CD14-positive monocyte (primary cell): ENCODE results near the gene KDM4C. TPM values are rescaled to one million over a fixed set of nuclear protein-coding genes. Genes with fewer than 3 reads are reported as not detected.

ENCODE experiments used
- DNase-seq, 3 donors: peaks; one replicate each; pipeline ENCODE4 v3.0.0-alpha.2; 2011 to 2022
- H2AFZ ChIP-seq: 2 replicates; pipeline ENCODE4 v1.6.0; 2012; ENCODE audit warnings: mild to moderate bottlenecking, low read depth, low read length, inconsistent platforms; ENCODE audit not compliant: insufficient read depth, poor library complexity, severe bottlenecking
- H3K27ac ChIP-seq, 2 donors: 1 replicate in 1 of 2; 2 replicates in 1 of 2; pipeline ENCODE4 v1.5.1; 2012 to 2013; ENCODE audit warnings: low read length in 2 of 2, control low read depth in 1 of 2, inconsistent platforms in 1 of 2, low read depth in 1 of 2, mild to moderate bottlenecking in 1 of 2
- H3K27me3 ChIP-seq, 2 donors: one replicate each; pipeline versions ENCODE4 v1.6.0 to v1.6.1; 2011 to 2013; ENCODE audit warnings: low read length in 2 of 2; ENCODE audit not compliant: control insufficient read depth in 2 of 2, insufficient read depth in 2 of 2
- H3K36me3 ChIP-seq, 2 donors: replicated peaks in 1 of 2; 1 replicate in 1 of 2; 2 replicates in 1 of 2; pipeline versions ENCODE4 v1.5.1 to v1.6.1; 2012 to 2013; ENCODE audit warnings: low read length in 2 of 2, control low read depth in 1 of 2, inconsistent platforms in 1 of 2, mild to moderate bottlenecking in 1 of 2; ENCODE audit not compliant: insufficient read depth in 2 of 2, control insufficient read depth in 1 of 2
- H3K4me1 ChIP-seq, 2 donors: 1 replicate in 1 of 2; 2 replicates in 1 of 2; pipeline versions ENCODE4 v1.5.1 to v1.6.1; 2012 to 2013; ENCODE audit warnings: low read length in 2 of 2, control low read depth in 1 of 2, inconsistent platforms in 1 of 2, mild to moderate bottlenecking in 1 of 2, moderate library complexity in 1 of 2; ENCODE audit not compliant: insufficient read depth in 2 of 2, control insufficient read depth in 1 of 2
- H3K4me2 ChIP-seq: replicated peaks from 2 replicates; pipeline ENCODE3; 2012; ENCODE audit warnings: low read length, moderate library complexity, mild to moderate bottlenecking; ENCODE audit not compliant: poor library complexity, severe bottlenecking; ENCODE audit errors: extremely low read depth
- H3K4me3 ChIP-seq, 3 experiments: fragments of 200-600 bp in 1 of 3; sonication (generic) in 1 of 3; replicated peaks in 1 of 3; 1 replicate in 2 of 3; 2 replicates in 1 of 3; pipeline ENCODE4 v1.5.1; 2011 to 2013; ENCODE audit warnings: low read length in 3 of 3, mild to moderate bottlenecking in 3 of 3, control low read depth in 2 of 3, low read depth in 2 of 3, inconsistent platforms in 1 of 3, moderate library complexity in 1 of 3
- H3K79me2 ChIP-seq: 2 replicates; pipeline ENCODE4 v1.6.0; 2012; ENCODE audit warnings: mild to moderate bottlenecking, control low read depth, inconsistent platforms, low read length, moderate library complexity; ENCODE audit not compliant: insufficient read depth
- H3K9ac ChIP-seq: 2 replicates; pipeline ENCODE4 v1.6.0; 2017; ENCODE audit warnings: low read length, mild to moderate bottlenecking; ENCODE audit not compliant: insufficient read depth, poor library complexity, severe bottlenecking
- H3K9me3 ChIP-seq, 2 donors: replicated peaks in 1 of 2; 1 replicate in 1 of 2; 2 replicates in 1 of 2; pipeline versions ENCODE4 v1.5.1 to v1.6.1; 2012 to 2013; ENCODE audit warnings: low read length in 2 of 2, control low read depth in 1 of 2; ENCODE audit not compliant: control insufficient read depth in 1 of 2, insufficient read depth in 1 of 2
- H4K20me1 ChIP-seq: 2 replicates; pipeline ENCODE4 v1.6.0; 2012; ENCODE audit warnings: mild to moderate bottlenecking, low read length, control low read depth, moderate library complexity; ENCODE audit not compliant: insufficient read depth
- H3K27ac Mint-ChIP-seq, 7 donors: one replicate each; pipeline ENCODE4 v1.8.0; 2020; ENCODE audit warnings: mild to moderate bottlenecking in 7 of 7, mixed read lengths in 7 of 7, moderate library complexity in 6 of 7, inconsistent platforms in 2 of 7
- H3K27me3 Mint-ChIP-seq, 3 donors: one replicate each; pipeline ENCODE4 v1.8.0; 2021 to 2022; ENCODE audit warnings: low read depth in 3 of 3, mild to moderate bottlenecking in 3 of 3, mixed read lengths in 3 of 3, moderate library complexity in 3 of 3, inconsistent platforms in 1 of 3
- H3K36me3 Mint-ChIP-seq, 2 donors: one replicate each; pipeline ENCODE4 v1.8.0; 2020; ENCODE audit warnings: mixed read lengths in 2 of 2, inconsistent platforms in 1 of 2, mild to moderate bottlenecking in 1 of 2
- H3K4me1 Mint-ChIP-seq: one replicate; pipeline ENCODE4 v1.8.0; 2020; ENCODE audit warnings: mild to moderate bottlenecking, mixed read lengths
- H3K4me3 Mint-ChIP-seq, 2 donors: one replicate each; pipeline ENCODE4 v1.8.0; 2020; ENCODE audit warnings: mild to moderate bottlenecking in 2 of 2, mixed read lengths in 2 of 2, moderate library complexity in 1 of 2
- H3K9me3 Mint-ChIP-seq, 7 donors: one replicate each; pipeline ENCODE4 v1.8.0; 2020 to 2022; ENCODE audit warnings: mixed read lengths in 7 of 7, mild to moderate bottlenecking in 6 of 7, moderate library complexity in 6 of 7, inconsistent platforms in 2 of 7
- CTCF ChIP-seq: fragments of 200-600 bp; IDR thresholded peaks from one replicate; pipeline ENCODE4 v1.8.0; 2022; ENCODE audit warnings: antibody characterized with exemption, mild to moderate bottlenecking
- WGBS: methylation state at CpG from one replicate; pipeline ENCODE4 v1.1.5; 2013; ENCODE audit warnings: missing lambda C conversion rate; ENCODE audit not compliant: insufficient coverage; 5-methylcytosine and 5-hydroxymethylcytosine counted together
- intact Hi-C, 2 donors: fragments of 100-400 bp; cut with micrococcal nuclease; formaldehyde crosslinking; loops; one replicate each; pipeline versions ENCODE4 v1.15.0 to v1.15.1; 2023
- polyA plus RNA-seq, 3 donors: library from polyadenylated mRNA; depleted of rRNA in 1 of 3; unstranded in 2 of 3; stranded (reverse) in 1 of 3; fragments of 300-500 nt in 2 of 3; fragments of >200 nt in 1 of 3; fragmentation: Illumina TruSeq in 2 of 3; gene quantifications; 1 replicate in 2 of 3; 2 replicates in 1 of 3; pipeline ENCODE4 v1.2.3, GENCODE V29; 2012 to 2021

Gene KDM4C
- polyA plus RNA-seq, 3 donors: 15.2 to 36.2 (median 17.1) TPM

- intact Hi-C loops: no loop called here
- no peak overlapping the region for H3K9ac ChIP-seq
- Mint-ChIP-seq H3K4me1 (no peaks in the 10 kb centered on the region), H3K27me3 (no peaks in the 10 kb centered on the region), H3K27ac (peak overlapping the region in 1 of 7 donors; percentile 52), H3K36me3 (peaks cover 22 to 49% of the 10 kb centered on the region in 2 donors), H3K9me3 (no peaks in the 10 kb centered on the region), H3K4me3 (no peak overlapping the region)
- DNase-seq: no peak
- no peaks in the 10 kb centered on the region for H3K4me1 ChIP-seq
- 100% methylated on average over 1 of the region's 2 CpGs for WGBS
- no peak for TF ChIP-seq CTCF
- no peaks in the 10 kb centered on the region for H4K20me1 ChIP-seq
- H3K36me3 ChIP-seq: peaks cover 9 to 51% of the 10 kb centered on the region in 2 donors
- H3K79me2 ChIP-seq: no peaks in the 10 kb centered on the region
- no peak overlapping the region for H3K4me3 ChIP-seq
- H3K9me3 ChIP-seq: no peaks in the 10 kb centered on the region
- H2AFZ ChIP-seq: no peak overlapping the region
- H3K27ac ChIP-seq: no peak overlapping the region
- H3K4me2 ChIP-seq: no peak overlapping the region
- no peaks in the 10 kb centered on the region for H3K27me3 ChIP-seq
These were observed 88.1 kb downstream of the KDM4C start for GRCh38 chr9:6845880-6846279.

DNA sequence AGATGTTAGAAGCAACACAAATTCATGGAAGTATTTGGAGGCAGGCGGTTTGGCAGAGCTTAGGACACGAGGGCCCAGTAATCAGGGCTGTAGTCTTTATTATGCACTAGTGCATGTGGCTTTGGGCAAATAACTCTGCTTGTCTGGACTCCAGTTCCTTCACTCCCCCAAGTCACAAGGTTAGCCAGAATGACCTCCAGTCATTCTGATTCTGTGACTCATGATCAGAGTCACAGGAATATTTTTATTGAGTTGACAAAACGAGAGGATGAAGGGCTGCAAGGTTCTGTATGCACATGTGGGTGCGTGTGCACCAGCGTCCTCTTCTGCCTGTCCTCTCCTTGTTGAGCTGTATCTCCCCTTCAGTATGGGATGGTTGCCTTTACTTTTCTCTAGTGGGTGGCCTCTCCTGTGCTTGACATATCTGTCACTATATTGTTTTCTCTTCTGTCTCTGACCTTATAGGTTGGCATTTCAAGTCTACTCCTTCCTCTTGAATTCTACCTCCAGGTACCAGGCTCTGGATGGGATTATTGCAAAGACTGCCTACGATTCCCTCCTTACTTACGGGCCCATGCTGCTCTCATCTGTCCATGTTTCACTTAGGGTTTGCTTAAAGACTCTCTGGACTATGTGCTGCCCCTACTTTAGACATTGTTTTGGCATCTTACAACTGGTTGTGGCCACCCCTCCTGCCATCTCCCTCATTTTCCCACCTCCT, 94.6 kb downstream of the KDM4C start:
- H3K4me1 Mint-ChIP-seq: no peaks in the 10 kb centered on the region
- no peak overlapping the region for H3K4me2 ChIP-seq
- H3K36me3 Mint-ChIP-seq: peaks cover 45 to 58% of the 10 kb centered on the region in 2 donors
- H3K9me3 ChIP-seq: no peaks in the 10 kb centered on the region
- WGBS: 100% methylated on average over 2 of the region's 7 CpGs
- peak overlapping the region in 3 of 7 donors; percentile 48 to 82 (median 64) for H3K27ac Mint-ChIP-seq
- H2AFZ ChIP-seq: no peak overlapping the region
- H3K36me3 ChIP-seq: peaks cover 25 to 63% of the 10 kb centered on the region in 2 donors
- no peaks in the 10 kb centered on the region for H3K27me3 Mint-ChIP-seq
- H3K4me3 Mint-ChIP-seq: no peak overlapping the region
- no peak overlapping the region for H3K27ac ChIP-seq
- no peak for DNase-seq
- H4K20me1 ChIP-seq: peaks cover 10% of the 10 kb centered on the region
- TF ChIP-seq CTCF: no peak
- H3K4me1 ChIP-seq: no peaks in the 10 kb centered on the region
- H3K27me3 ChIP-seq: no peaks in the 10 kb centered on the region
- H3K9me3 Mint-ChIP-seq: no peaks in the 10 kb centered on the region
- H3K79me2 ChIP-seq: no peaks in the 10 kb centered on the region
- H3K4me3 ChIP-seq: no peak overlapping the region
- intact Hi-C loops: no loop called here
- no peak overlapping the region for H3K9ac ChIP-seq
